ENCODE measurements around the gene MRAS. TPM values are rescaled to one million over a fixed set of nuclear protein-coding genes. Genes with fewer than 3 reads are reported as not detected.

The MRAS gene
- total RNA-seq (not detected), polyA plus RNA-seq (not detected)

DNA sequence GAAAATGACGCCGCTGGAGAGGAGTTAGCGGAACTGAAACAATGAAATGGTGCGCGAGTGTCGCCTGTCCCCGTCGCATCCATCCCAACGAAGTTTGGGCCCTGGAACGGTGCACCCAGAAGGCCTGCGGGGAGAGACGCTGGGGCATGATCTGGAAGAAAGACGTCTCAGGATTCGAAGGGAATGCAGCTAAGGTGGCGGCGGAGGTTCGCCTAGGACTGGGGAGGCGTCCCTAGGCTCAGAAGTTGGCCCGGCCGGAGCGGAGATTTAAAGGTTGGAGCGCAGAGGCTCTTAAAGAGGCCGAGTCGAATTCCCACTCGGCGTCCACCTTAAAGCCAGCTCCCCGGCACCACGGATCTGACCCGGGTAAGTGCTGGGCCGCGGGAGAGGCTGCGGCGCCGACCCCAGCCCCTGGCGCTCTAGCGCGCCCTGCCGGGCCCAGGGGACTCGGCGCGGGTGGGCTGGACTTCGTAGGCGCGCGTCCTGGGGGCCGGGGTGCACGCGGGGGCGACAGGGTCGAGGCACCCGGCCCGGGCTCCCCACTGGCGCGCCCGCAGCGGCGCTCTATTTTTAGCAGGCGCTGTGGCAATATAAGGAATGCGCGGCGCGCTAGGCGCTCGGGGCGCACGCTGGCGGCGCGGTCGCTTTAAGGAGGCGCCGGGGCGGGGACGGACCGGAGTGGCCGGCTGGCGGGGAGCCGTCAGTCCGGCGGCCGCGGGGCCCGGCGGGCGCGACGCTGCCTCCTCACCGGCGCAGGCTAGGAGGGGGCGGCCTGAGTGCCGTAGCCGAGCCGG, at the start of gene MRAS:
Gene MRAS, plus strand, starts transcription at position 620 of the 794 bp plus-strand sequence. CDS start 24,305 bp downstream, outside the sequence.
- DNase-seq (peak in 1 of 3 donors; percentile 11), ATAC-seq (ENCODE audit: low read depth in 2 of 2) (no peak)
- Histone ChIP-seq H3K4me1 (ENCODE audit: control insufficient read depth, insufficient read depth, low read length, poor library complexity, severe bottlenecking) (peaks cover 10% of the 10 kb centered on the region), H3K36me3 (ENCODE audit: control insufficient read depth, insufficient read depth, low read length) (no peaks in the 10 kb centered on the region), H3K27ac (ENCODE audit: insufficient read depth, low read length, poor library complexity, severe bottlenecking) (no peak within 1 kb of the TSS), H3K27me3 (ENCODE audit: control insufficient read depth, insufficient read depth, low read length) (peaks cover 13% of the 10 kb centered on the region), H3K4me3 (ENCODE audit: low read depth, low read length) (no peak within 1 kb of the TSS), H3K9me3 (ENCODE audit: control insufficient read depth in 2 of 2, low read length in 2 of 2) (no peaks in the 10 kb centered on the region)
- H3K4me3 Mint-ChIP-seq = peak within 1 kb of the TSS; percentile 73 to 83 (median 76)
- no peak within 1 kb of the TSS for H3K27ac Mint-ChIP-seq
- peaks cover 0 to 6% (median 0%) of the 10 kb centered on the region in 7 donors for H3K9me3 Mint-ChIP-seq
- H3K4me1 Mint-ChIP-seq = peaks cover 0 to 11% (median 3%) of the 10 kb centered on the region in 4 donors
- H3K27me3 Mint-ChIP-seq = peaks cover 72% of the 10 kb centered on the region
- H3K36me3 Mint-ChIP-seq = no peaks in the 10 kb centered on the region

DNA sequence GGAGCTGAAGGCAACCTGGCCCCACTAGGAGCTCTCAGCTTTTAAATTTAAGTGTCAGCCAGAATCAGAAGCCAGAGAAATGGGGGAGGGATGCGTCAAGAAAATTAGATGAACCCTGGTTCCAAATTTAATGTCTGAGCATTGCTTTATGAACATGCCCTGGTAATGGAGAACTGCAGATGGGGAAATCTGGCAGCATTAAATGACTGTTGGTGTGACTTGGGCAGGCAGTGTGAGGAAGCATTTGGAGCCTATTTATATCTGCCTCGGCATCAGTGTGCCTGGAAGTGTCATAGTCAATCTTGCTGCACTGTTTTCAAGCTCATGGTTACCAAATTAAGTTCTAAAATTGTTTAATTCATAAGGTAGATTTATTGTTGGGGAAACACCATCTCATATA, 47.7 kb upstream of the MRAS start:
- Mint-ChIP-seq H3K4me1 (peaks cover 0 to 4% (median 0%) of the 10 kb centered on the region in 4 donors), H3K4me3 (no peak overlapping the region), H3K27me3 (no peaks in the 10 kb centered on the region), H3K36me3 (peaks cover 21% of the 10 kb centered on the region), H3K9me3 (no peaks in the 10 kb centered on the region), H3K27ac (no peak overlapping the region)
- Histone ChIP-seq H3K4me1 (ENCODE audit: control insufficient read depth, insufficient read depth, low read length, poor library complexity, severe bottlenecking) (no peaks in the 10 kb centered on the region), H3K36me3 (ENCODE audit: control insufficient read depth, insufficient read depth, low read length) (peaks cover 14% of the 10 kb centered on the region), H3K4me3 (ENCODE audit: low read depth, low read length) (no peak overlapping the region), H3K27me3 (ENCODE audit: control insufficient read depth, insufficient read depth, low read length) (no peaks in the 10 kb centered on the region), H3K27ac (ENCODE audit: insufficient read depth, low read length, poor library complexity, severe bottlenecking) (no peak overlapping the region), H3K9me3 (ENCODE audit: control insufficient read depth in 2 of 2, low read length in 2 of 2) (no peaks in the 10 kb centered on the region)
- ATAC-seq (ENCODE audit: low read depth in 2 of 2) (no peak), DNase-seq (no peak)

DNA sequence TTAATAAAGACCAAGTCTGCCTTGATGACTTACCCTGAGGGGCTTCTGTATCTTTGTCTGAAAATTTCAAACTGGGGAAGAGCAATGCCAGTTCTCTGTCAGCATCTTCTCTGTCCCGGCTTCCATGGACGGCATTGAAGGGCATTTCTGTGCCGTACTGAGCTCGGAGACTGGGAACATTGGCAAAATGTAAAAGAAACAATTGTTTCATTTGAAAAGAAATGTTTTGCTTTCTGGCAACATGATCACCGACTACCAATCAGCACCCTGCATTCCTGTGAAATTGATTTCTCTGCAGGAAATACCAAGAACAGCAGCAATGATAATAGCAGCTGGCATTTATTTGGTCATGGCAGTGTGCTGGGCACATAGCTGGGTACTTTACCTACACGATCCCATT, 44.9 kb upstream of the MRAS start:
- Mint-ChIP-seq H3K4me3 (no peak overlapping the region), H3K27ac (no peak overlapping the region), H3K36me3 (peaks cover 16% of the 10 kb centered on the region), H3K4me1 (no peaks in the 10 kb centered on the region), H3K9me3 (peaks cover 0 to 17% (median 7%) of the 10 kb centered on the region in 7 donors), H3K27me3 (peaks cover 12% of the 10 kb centered on the region)
- ATAC-seq (ENCODE audit: low read depth in 2 of 2) (no peak), DNase-seq (no peak)
- Histone ChIP-seq H3K9me3 (ENCODE audit: control insufficient read depth in 2 of 2, low read length in 2 of 2) (peaks cover 7 to 9% of the 10 kb centered on the region in 2 experiments), H3K4me3 (ENCODE audit: low read depth, low read length) (no peak overlapping the region), H3K27ac (ENCODE audit: insufficient read depth, low read length, poor library complexity, severe bottlenecking) (no peak overlapping the region), H3K4me1 (ENCODE audit: control insufficient read depth, insufficient read depth, low read length, poor library complexity, severe bottlenecking) (no peaks in the 10 kb centered on the region), H3K36me3 (ENCODE audit: control insufficient read depth, insufficient read depth, low read length) (no peaks in the 10 kb centered on the region), H3K27me3 (ENCODE audit: control insufficient read depth, insufficient read depth, low read length) (no peaks in the 10 kb centered on the region)

DNA sequence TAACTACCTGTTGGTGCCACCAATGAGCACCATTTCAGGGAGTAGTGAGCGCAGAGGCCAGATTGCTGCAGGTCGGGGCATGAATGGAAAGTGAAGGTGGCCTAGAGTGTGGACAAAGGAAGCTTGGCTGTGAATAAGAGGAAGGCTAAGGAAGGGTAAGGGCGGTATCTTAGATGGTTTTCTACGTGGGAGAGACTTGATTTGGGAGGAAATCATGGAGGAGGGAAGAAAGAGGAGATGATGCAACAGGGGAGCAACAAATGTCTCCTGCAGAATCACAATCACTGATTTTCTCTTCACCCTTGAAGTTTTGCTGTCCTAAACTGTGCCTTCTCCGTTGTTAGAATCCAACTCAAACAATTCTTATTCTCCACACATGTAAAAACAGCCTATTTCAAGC, 40.5 kb upstream of the MRAS start:
- Histone ChIP-seq H3K4me1 (ENCODE audit: control insufficient read depth, insufficient read depth, low read length, poor library complexity, severe bottlenecking) (no peaks in the 10 kb centered on the region), H3K36me3 (ENCODE audit: control insufficient read depth, insufficient read depth, low read length) (no peaks in the 10 kb centered on the region), H3K27me3 (ENCODE audit: control insufficient read depth, insufficient read depth, low read length) (peaks cover 6% of the 10 kb centered on the region), H3K9me3 (ENCODE audit: control insufficient read depth in 2 of 2, low read length in 2 of 2) (peaks cover 21 to 29% of the 10 kb centered on the region in 2 experiments), H3K4me3 (ENCODE audit: low read depth, low read length) (no peak overlapping the region), H3K27ac (ENCODE audit: insufficient read depth, low read length, poor library complexity, severe bottlenecking) (no peak overlapping the region)
- H3K4me1 Mint-ChIP-seq = no peaks in the 10 kb centered on the region
- H3K36me3 Mint-ChIP-seq = peaks cover 11% of the 10 kb centered on the region
- DNase-seq (no peak), ATAC-seq (ENCODE audit: low read depth in 2 of 2) (no peak)
- no peak overlapping the region for H3K27ac Mint-ChIP-seq
- no peak overlapping the region for H3K4me3 Mint-ChIP-seq
- peaks cover 29% of the 10 kb centered on the region for H3K27me3 Mint-ChIP-seq
- peaks cover 0 to 42% (median 14%) of the 10 kb centered on the region in 7 donors for H3K9me3 Mint-ChIP-seq

DNA sequence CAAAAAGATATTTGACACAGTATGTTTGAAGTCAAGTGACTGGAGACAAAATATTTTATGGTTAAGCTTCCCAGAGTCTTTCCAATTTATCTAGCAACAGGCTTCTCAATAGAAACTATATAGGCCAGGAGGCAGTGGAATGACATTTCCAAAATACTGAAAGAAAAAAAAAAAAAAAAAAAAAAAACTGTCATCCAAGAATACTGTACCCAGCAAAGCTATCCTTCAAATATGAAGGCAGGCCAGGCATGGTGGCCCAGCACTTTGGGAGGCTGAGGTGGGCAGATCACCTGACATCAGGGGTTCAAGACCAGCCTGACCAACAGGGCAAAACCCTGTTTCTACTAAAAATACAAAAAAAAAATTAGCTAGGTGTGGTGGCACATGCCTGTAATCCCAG, 39.6 kb upstream of the MRAS start:
- Mint-ChIP-seq H3K4me3 (no peak overlapping the region), H3K27ac (no peak overlapping the region), H3K27me3 (peaks cover 29% of the 10 kb centered on the region), H3K9me3 (peaks cover 0 to 42% (median 14%) of the 10 kb centered on the region in 7 donors), H3K36me3 (peaks cover 11% of the 10 kb centered on the region), H3K4me1 (no peaks in the 10 kb centered on the region)
- no peak for DNase-seq
- no peak overlapping the region for H3K27ac ChIP-seq (ENCODE audit: insufficient read depth, low read length, poor library complexity, severe bottlenecking)
- no peak overlapping the region for H3K4me3 ChIP-seq (ENCODE audit: low read depth, low read length)
- ATAC-seq (ENCODE audit: low read depth in 2 of 2) = no peak
- no peaks in the 10 kb centered on the region for H3K36me3 ChIP-seq (ENCODE audit: control insufficient read depth, insufficient read depth, low read length)
- H3K9me3 ChIP-seq (ENCODE audit: control insufficient read depth in 2 of 2, low read length in 2 of 2) = peaks cover 21 to 29% of the 10 kb centered on the region in 2 experiments
- peaks cover 6% of the 10 kb centered on the region for H3K27me3 ChIP-seq (ENCODE audit: control insufficient read depth, insufficient read depth, low read length)
- H3K4me1 ChIP-seq (ENCODE audit: control insufficient read depth, insufficient read depth, low read length, poor library complexity, severe bottlenecking) = no peaks in the 10 kb centered on the region

DNA sequence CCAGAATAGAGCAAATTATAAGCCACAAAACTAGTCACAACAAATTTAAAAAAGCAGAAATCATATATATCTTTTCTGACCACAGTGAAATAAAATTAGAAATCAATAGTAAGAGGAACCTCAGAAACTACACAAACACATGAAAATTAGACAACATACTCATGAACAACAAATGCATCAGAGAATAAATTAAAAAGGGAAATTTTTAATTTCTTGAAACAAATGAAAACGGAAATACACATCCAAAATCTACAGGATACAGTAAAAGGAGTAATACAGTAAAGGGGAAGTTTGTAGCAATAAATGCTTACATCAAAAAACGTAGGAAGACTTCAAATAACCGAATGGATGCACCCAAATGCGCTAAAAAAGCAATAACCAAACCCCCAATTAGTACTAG, 37.9 kb upstream of the MRAS start:
- ATAC-seq (ENCODE audit: low read depth in 2 of 2) (no peak), DNase-seq (no peak)
- Histone ChIP-seq H3K27ac (ENCODE audit: insufficient read depth, low read length, poor library complexity, severe bottlenecking) (no peak overlapping the region), H3K36me3 (ENCODE audit: control insufficient read depth, insufficient read depth, low read length) (no peaks in the 10 kb centered on the region), H3K9me3 (ENCODE audit: control insufficient read depth in 2 of 2, low read length in 2 of 2) (peaks cover 21 to 29% of the 10 kb centered on the region in 2 experiments), H3K27me3 (ENCODE audit: control insufficient read depth, insufficient read depth, low read length) (peaks cover 6% of the 10 kb centered on the region), H3K4me1 (ENCODE audit: control insufficient read depth, insufficient read depth, low read length, poor library complexity, severe bottlenecking) (no peaks in the 10 kb centered on the region), H3K4me3 (ENCODE audit: low read depth, low read length) (no peak overlapping the region)
- H3K4me1 Mint-ChIP-seq = no peaks in the 10 kb centered on the region
- no peak overlapping the region for H3K27ac Mint-ChIP-seq
- H3K4me3 Mint-ChIP-seq = no peak overlapping the region
- peaks cover 11% of the 10 kb centered on the region for H3K36me3 Mint-ChIP-seq
- peaks cover 29% of the 10 kb centered on the region for H3K27me3 Mint-ChIP-seq
- peaks cover 0 to 42% (median 14%) of the 10 kb centered on the region in 7 donors for H3K9me3 Mint-ChIP-seq

DNA sequence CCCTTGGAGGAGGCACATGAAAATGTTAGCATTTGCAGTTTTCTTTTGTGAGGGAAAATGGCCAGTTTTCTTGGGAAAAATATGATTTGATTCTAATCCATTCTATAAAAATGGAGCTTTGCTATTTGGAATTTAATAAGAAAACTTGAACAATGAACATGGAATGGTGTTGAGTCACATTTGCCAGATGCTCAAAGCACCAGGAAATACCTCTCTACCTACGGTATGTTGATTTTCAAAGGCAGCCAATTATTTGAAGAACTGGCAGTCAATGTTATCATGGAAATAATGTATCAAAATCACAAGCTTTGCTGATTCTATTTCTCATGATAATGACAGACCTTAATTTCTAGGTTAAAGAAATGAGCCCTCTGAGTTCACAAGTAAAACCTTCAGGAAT, 33.6 kb upstream of the MRAS start:
- Mint-ChIP-seq H3K9me3 (peaks cover 0 to 21% (median 6%) of the 10 kb centered on the region in 7 donors), H3K4me1 (no peaks in the 10 kb centered on the region), H3K36me3 (no peaks in the 10 kb centered on the region), H3K27ac (no peak overlapping the region), H3K27me3 (peaks cover 21% of the 10 kb centered on the region), H3K4me3 (no peak overlapping the region)
- H3K27me3 ChIP-seq (ENCODE audit: control insufficient read depth, insufficient read depth, low read length) = peaks cover 6% of the 10 kb centered on the region
- no peaks in the 10 kb centered on the region for H3K36me3 ChIP-seq (ENCODE audit: control insufficient read depth, insufficient read depth, low read length)
- H3K27ac ChIP-seq (ENCODE audit: insufficient read depth, low read length, poor library complexity, severe bottlenecking) = no peak overlapping the region
- no peak overlapping the region for H3K4me3 ChIP-seq (ENCODE audit: low read depth, low read length)
- DNase-seq (no peak), ATAC-seq (ENCODE audit: low read depth in 2 of 2) (no peak)
- peaks cover 7 to 12% of the 10 kb centered on the region in 2 experiments for H3K9me3 ChIP-seq (ENCODE audit: control insufficient read depth in 2 of 2, low read length in 2 of 2)
- no peaks in the 10 kb centered on the region for H3K4me1 ChIP-seq (ENCODE audit: control insufficient read depth, insufficient read depth, low read length, poor library complexity, severe bottlenecking)

DNA sequence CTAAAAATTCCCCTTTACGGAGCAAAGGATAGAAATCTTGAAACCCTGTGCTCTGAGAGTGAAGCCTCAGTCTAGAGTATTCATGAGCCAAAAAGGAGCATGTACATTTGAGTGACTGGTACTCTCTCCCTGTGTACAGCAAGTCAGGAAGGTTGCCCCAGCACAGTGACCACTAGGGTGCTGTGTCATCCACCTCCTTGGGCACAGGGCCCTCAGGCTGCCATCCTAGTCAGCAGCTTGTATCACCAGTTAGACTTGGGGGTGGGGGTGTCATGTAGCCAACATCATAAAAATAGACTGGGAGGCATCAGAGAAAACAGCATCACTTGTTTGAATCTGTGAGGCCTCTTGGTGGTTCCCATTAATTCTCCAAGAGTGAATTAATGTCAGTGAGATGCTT, 30.7 kb upstream of the MRAS start:
- no peaks in the 10 kb centered on the region for H3K36me3 Mint-ChIP-seq
- H3K9me3 Mint-ChIP-seq = no peaks in the 10 kb centered on the region
- H3K27me3 Mint-ChIP-seq = peaks cover 9% of the 10 kb centered on the region
- DNase-seq (no peak), ATAC-seq (ENCODE audit: low read depth in 2 of 2) (no peak)
- Histone ChIP-seq H3K4me1 (ENCODE audit: control insufficient read depth, insufficient read depth, low read length, poor library complexity, severe bottlenecking) (no peaks in the 10 kb centered on the region), H3K27me3 (ENCODE audit: control insufficient read depth, insufficient read depth, low read length) (no peaks in the 10 kb centered on the region), H3K9me3 (ENCODE audit: control insufficient read depth in 2 of 2, low read length in 2 of 2) (no peaks in the 10 kb centered on the region), H3K36me3 (ENCODE audit: control insufficient read depth, insufficient read depth, low read length) (no peaks in the 10 kb centered on the region), H3K27ac (ENCODE audit: insufficient read depth, low read length, poor library complexity, severe bottlenecking) (no peak overlapping the region), H3K4me3 (ENCODE audit: low read depth, low read length) (no peak overlapping the region)
- no peak overlapping the region for H3K4me3 Mint-ChIP-seq
- peaks cover 0 to 6% (median 2%) of the 10 kb centered on the region in 4 donors for H3K4me1 Mint-ChIP-seq
- H3K27ac Mint-ChIP-seq = no peak overlapping the region

Data from CD4-positive, CD25-positive, alpha-beta regulatory T cell (primary cell).